HG03135 (cell line): ENCODE measurements around the gene GLI3.

Source experiments
- ATAC-seq: cut with Tn5 transposase; IDR thresholded peaks from one replicate; pipeline ENCODE4 v1.9.1; 2021; ENCODE audit warnings: mild to moderate bottlenecking, moderate library complexity; ENCODE audit not compliant: unreplicated experiment

Gene GLI3

DNA sequence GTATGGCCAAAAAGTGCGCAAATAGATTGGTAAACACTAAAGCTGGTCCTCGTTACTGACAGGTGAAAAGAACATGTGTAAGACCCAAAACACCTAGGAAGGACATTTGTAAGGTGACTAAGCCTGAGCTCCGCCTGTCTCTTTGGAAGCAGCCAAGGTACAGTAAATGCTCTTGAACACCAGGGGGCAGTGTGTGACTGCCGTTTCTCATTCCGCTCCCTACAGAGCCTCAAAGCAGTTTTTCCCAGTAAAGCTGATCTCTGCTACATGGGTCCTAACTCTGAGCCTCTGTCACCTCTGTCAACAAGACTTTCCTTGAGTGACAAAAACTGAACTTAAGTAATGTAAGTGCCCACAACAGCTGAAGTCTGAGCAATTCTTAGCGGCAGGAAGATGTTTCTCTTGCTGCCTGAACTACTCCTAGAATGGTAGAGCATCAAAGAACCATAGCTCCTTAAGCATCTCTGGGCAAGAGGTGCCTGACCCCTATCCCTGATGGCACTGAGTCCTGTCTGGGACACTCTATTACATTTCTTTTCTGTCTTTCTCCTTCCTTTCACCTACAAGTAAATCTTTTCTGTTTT is 296.2 kb downstream of the GLI3 start:
- peak; percentile 57 for ATAC-seq

DNA sequence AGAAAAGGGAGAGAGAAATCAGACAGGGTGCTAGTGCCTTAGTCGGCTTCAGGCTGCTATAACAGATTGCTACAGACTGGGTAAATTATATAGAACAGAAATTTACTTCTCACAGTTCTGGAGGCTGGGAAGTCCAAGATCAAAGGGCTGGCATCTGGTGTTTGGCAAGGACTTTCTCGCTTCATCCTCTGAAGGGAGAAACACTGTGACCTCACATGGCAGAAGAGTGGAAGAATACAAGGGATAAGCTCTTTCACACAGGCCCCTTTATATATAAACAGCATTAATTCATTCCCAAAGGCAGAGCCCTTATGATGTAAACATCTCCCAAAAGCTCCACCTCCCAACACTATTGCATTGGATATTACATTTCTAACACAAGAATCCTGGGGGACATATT is 298.6 kb downstream of the GLI3 start:
- no peak for ATAC-seq

DNA sequence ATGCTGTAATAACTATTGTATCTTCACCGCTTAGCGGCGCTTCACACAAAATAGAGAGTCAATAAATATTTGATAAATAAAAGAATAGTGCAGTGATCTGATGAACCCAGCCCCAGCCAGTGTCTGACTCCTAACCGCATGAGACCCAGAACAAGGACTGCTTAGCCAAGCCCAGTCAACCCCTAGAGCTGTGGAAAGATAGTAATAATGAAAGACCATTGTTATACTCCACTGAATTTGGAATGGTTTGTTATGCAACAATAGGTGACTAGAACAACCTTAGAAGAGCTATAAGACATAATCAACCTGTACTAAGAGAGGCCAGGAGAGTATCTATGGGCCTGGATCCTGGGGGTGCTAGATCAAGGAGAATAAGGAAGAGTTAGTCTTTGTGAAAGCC is 303.6 kb downstream of the GLI3 start:
- no peak for ATAC-seq

DNA sequence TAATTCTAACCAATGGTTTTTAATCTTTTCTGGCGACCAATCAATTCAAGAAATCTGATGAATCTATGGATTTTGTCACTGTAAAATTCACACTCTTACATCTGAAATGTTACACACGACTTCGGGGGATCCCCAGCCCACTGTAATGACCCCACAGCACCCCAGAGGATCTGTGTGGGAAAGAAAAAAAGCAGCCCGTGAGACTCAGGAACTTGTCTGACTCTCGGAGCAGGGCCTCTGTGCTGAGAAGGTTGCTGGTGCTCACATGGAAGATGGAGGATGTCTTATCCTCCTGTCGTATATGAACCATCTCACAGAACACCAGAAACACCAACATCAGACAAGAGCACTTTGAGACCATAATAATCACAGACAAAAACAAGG is 305.8 kb downstream of the GLI3 start:
- no peak for ATAC-seq

DNA sequence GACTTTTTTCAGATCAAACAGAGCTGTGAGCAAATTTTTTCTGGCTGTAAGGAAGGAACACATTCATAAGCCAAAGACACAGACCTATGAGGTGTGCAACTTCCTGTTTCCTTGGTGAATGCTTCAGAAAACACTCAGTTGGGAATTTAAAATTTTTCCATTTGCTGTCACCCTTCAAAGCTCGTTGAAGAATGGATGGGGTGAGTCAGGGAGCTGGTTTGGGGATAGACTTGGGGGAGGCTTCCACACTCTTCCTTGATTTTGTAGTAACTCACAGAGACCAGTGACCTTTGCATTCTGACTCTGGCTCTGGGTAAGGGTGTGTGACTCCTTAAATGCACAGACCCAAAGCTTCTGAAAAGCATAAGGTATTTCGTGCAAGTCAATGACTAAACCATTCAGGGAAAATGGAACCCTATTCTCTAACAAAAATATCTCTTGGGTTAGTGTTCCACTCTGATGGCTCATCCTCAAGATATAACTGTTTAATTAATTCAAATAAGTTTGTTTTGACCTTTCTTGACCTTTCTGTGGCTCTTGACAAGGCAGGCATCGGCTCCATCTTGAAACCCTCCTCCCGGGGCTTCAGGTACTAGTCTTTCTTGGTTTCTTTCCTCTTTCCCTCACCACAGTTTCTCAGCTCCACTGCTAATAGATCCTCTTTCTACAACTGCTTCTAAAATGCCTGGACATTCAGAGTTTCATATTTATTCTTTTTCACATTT is 306.3 kb downstream of the GLI3 start:
- ATAC-seq = no peak

- ATAC-seq = no peak
Measured at GRCh38 chr7:41928781-41929180, 308.2 kb downstream of the GLI3 start.

DNA sequence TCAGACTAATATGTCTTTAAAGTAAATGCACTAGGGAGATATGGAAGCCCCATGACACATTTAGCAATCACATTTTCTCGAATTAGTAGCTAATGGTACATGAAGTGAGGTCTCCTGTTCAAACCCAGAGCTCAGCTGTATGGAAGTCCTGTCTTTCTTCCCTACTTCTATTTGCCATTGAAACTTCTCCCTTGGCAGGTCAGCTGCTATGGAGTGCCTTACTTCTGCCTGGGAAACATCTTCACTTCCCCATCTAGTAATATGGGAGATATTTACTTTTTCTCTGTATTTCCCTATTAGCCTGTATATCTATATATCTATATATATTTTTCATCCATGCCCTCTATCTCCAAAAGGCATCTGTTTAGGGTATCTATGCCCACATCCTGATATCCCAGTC is 308.8 kb downstream of the GLI3 start:
- ATAC-seq = no peak

GRCh38 chr7:41927380-41927779 is 309.6 kb downstream of the GLI3 start:
- ATAC-seq = no peak

GRCh38 chr7:41925946-41926345 is 311.1 kb downstream of the GLI3 start:
- no peak for ATAC-seq

- ATAC-seq = no peak
Measured at GRCh38 chr7:41924796-41925195, 312.2 kb downstream of the GLI3 start.

GRCh38 chr7:41922373-41922772 is 314.6 kb downstream of the GLI3 start:
- ATAC-seq = no peak

DNA sequence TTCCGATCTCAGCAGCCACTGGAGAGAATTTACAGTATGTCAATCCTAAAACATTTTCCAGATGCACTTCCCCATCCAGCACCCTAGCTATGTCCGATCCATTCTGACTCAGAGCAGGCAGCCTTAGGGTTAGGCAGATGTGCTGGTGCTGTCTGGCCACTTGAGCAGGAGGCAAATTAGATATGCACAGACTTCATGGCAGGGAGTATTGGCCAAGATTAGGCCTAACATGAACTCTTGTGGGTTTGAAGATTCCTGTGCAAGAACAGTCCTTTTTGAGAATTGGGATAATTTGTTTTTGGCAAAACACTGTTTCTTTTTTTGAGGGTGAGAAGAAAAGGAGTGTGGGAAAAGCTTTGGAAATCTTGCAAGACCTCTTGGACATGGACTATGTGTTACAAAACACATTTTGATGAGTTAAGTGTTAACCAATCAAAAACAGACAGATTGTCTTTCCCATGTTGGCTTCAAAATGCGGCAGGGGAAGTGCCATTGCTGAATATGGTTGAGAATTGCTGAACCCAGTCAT is 315.5 kb downstream of the GLI3 start:
- no peak for ATAC-seq

DNA sequence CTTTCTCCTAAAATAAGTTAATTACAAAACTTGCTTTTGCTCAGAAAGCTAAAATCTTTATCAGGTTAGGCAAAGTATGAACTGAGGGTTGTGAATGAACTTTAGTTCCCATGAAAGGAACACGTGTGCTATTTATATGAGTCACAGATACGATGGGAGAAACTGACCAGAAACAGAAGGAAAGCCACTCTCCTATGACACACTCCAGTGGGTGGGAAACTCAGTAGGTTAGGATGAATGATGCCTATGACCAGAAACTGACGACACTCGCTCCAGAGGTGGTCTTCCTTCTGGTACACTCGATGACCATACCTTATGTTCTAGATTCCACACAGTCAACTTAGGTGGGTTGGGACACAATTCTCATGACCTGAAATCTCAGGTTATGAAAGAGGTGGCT is 318.4 kb downstream of the GLI3 start:
- no peak for ATAC-seq

DNA sequence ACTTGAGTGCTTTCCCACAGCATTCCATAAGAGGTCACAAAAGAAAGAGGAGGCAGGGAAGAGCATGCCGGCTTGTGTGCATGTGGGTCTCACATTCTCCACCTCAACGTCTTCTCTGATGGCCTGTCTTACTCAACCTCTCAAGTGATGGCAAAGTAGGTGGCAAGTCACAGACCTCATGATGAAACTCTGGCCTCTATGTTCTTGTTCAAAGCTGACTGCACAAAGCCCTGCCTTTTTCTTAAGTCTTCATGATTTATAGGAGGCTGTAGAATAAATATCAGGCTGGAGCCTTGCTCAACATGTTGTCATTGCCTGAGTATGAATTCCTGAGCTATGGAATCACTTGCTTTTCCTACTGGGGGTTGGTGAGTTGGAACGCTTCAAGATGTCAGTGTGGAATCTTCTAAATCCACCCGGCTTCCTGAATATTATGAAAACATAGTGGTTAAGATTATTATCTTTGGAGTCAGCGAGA is 320.5 kb downstream of the GLI3 start:
- ATAC-seq = no peak

- no peak for ATAC-seq
Measured at GRCh38 chr7:41915871-41916270, 321.1 kb downstream of the GLI3 start.

DNA sequence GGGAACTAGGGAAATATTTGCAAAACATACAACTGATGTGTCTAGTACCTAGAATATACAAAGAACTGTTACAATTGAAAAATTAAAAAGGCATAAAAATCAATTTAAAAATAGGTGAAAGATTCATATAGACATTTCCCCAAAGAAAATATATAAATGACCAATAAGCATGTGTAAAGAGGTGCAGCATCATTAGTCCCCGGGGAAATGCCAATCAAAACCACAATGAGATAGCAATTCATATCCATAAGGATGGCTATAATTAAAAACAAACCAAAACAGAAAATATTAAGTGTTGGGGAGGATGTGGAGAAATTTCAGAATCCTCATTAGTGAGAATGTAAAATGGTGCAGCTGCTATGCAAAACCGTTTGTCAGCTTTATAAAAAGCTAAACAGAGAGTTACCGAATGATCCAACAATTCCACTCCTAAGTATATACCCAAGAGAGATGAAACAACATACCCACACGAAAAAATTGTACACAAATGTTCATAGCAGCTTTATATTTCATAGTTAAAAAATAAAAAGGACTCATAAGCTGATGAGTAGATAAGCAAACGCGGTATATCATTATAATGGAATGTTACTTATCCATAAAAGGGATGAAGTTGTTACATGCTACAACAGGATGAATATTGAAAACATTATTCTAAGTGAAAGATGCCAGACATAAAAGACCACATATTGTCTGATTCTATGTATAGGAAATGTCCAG is 324.0 kb downstream of the GLI3 start:
- ATAC-seq = no peak

GRCh38 chr7:41912426-41912825 is 324.6 kb downstream of the GLI3 start:
- ATAC-seq = no peak

GRCh38 chr7:41911792-41912191 is 325.2 kb downstream of the GLI3 start:
- ATAC-seq = no peak
